ENCODE results near the gene CFAP61.
"Not testable (repeated sequence)": the region's sequence is repeated elsewhere in the genome, so short reads cannot be mapped to it uniquely, and the experiment has no call there.

DNA sequence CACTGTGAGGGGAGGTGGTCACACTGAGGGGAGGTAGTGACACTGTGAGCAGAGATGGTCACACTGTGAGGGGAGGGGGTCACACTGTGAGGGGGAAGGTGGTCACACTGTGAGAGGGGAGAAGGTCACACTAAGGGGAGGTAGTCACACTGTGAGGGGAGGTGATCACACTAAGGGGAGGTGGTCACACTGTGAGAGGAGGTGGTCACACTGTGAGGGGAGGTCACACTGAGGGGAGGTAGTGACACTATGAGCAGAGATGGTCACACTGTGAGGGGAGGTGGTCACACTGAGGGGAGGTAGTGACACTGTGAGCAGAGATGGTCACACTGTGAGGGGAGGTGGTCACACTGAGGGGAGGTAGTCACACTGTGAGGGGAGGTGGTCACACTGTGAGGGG, 303.2 kb downstream of the CFAP61 start:
- TF ChIP-seq POLR2AphosphoS5, POLR2A (IDR thresholded peaks at IDR 0.05): not testable (repeated sequence)
